Stimulated activated CD4-positive, alpha-beta T cell treated with anti-CD3 and anti-CD28 coated beads, TNF-alpha, amount 100 ng/mL, for 24 hours (primary cell): ENCODE measurements around the gene TNKS2.
A peak's percentile ranks its signal among the peaks of the same experiment; 100 is the strongest.
"Not testable (repeated sequence)": the region's sequence is repeated elsewhere in the genome, so short reads cannot be mapped to it uniquely, and the experiment has no call there.

Source experiments
- DNase-seq, 3 experiments: peaks; one replicate each; pipeline ENCODE4 v3.0.0-alpha.2; 2020; ENCODE audit warnings: low read depth in 3 of 3

TNKS2 gene

GRCh38 chr10:91865562-91866081, 67.4 kb downstream of the TNKS2 start:
- DNase-seq, result no peak

GRCh38 chr10:91875156-91875555, 76.9 kb downstream of the TNKS2 start:
- no peak for DNase-seq

GRCh38 chr10:91875779-91876178, 77.6 kb downstream of the TNKS2 start:
- DNase-seq, result no peak

GRCh38 chr10:91879515-91880170, 81.4 kb downstream of the TNKS2 start:
- DNase-seq, result no peak

GRCh38 chr10:91880310-91880709, 82.1 kb downstream of the TNKS2 start:
- no peak for DNase-seq

- no peak for DNase-seq
These were observed 85.6 kb downstream of the TNKS2 start for GRCh38 chr10:91883549-91884444.

- DNase-seq, result no peak
These were observed 86.3 kb downstream of the TNKS2 start for GRCh38 chr10:91884536-91884935.

GRCh38 chr10:91885362-91886079, 87.3 kb downstream of the TNKS2 start:
- DNase-seq, result no peak

GRCh38 chr10:91886954-91887271, 88.7 kb downstream of the TNKS2 start:
- DNase-seq, result no peak

- DNase-seq, result peak in 1 of 3 experiments; percentile 14
These were observed 89.2 kb downstream of the TNKS2 start for GRCh38 chr10:91887272-91888076.

- DNase-seq, result no peak
These were observed 93.1 kb downstream of the TNKS2 start for GRCh38 chr10:91891125-91892001.

- DNase-seq, result no peak
These were observed 94.8 kb downstream of the TNKS2 start for GRCh38 chr10:91893051-91893450.

- DNase-seq, result not testable (repeated sequence)
These were observed 96.0 kb downstream of the TNKS2 start for GRCh38 chr10:91894261-91894685.

- no peak for DNase-seq
These were observed 98.1 kb downstream of the TNKS2 start for GRCh38 chr10:91896212-91896756.

GRCh38 chr10:91897421-91897820, 99.2 kb downstream of the TNKS2 start:
- no peak for DNase-seq

GRCh38 chr10:91901784-91902677, 103.8 kb downstream of the TNKS2 start:
- peak; percentile 31 to 58 (median 38) for DNase-seq

GRCh38 chr10:91907033-91907594, 108.9 kb downstream of the TNKS2 start:
- no peak for DNase-seq

- DNase-seq, result no peak
These were observed 109.7 kb downstream of the TNKS2 start for GRCh38 chr10:91907914-91908336.
